HG03442 (cell line): Measurements from ENCODE around the gene CLEC2L.
"Not testable (repeated sequence)": the region's sequence is repeated elsewhere in the genome, so short reads cannot be mapped to it uniquely, and the experiment has no call there.

ENCODE experiments used
- ATAC-seq: cut with Tn5 transposase; IDR thresholded peaks from one replicate; pipeline ENCODE4 v1.9.1; 2021; ENCODE audit warnings: mild to moderate bottlenecking, moderate library complexity; ENCODE audit not compliant: unreplicated experiment

CLEC2L gene

DNA sequence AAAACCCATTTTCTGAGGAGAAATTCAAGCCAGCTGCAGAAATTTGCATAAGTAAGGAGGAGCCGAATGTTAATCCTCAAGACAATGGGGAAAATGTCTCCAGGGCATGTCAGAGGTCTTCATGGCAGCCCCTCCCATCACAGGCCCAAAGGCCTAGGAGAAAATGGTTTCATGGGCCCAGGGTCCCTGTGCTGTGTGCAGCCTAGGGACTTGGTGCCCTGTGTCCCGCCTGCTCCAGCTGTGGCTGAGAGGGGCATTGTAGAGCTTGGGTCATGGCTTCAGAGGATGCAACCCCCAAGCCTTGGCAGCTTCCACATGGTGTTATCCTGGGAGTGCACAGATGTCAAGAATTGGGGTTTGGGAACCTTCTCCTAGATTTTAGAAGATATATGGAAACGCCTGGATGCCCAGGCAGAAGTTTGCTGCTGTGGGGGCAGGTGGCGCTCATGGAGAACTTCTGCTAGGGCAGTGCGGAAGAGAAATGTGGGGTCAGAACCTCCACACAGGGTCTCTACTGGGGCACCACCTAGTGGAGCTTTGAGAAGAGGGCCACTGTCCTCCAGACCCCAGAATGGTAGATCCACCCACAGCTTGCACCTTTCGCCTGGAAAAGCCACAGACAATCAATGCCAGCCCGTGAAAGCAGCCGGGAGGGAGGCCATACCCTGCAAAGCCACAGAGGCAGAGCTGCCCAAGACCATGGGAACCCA is 30.7 kb downstream of the CLEC2L start:
- ATAC-seq: not testable (repeated sequence)

DNA sequence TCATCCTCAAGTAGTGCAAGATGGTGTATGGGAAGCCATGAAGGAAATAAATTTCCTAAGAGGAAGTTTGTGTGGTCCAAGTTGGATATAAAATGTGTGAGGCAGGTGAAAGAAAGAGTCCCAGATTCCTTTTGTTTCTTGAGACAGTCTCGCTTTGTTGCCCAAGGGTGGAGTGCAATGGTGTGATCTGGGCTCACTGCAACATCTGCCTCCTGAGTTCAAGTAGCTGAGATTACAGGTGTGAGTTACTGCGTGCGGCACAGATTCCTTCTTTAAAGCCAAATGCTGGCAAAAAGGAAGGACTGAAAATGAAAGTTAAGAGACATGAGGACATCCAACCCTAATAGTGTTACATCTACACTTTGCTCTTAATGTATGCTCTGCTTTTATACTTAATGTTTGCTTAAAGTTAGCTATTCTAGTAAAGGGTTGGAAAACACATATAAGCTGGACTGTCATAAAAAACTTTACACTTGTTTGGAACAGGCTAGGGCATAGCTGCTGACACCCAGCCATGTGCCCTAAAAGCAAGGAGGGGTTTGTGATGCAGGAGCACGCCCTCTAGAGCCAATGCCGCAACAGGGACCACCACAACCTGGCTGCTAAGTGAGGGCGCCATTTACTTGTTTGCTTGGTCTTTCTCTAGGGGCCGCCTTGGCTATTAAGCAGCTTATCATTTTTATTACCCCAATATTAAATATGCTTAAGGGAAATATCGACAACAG is 34.5 kb downstream of the CLEC2L start:
- ATAC-seq: no peak

DNA sequence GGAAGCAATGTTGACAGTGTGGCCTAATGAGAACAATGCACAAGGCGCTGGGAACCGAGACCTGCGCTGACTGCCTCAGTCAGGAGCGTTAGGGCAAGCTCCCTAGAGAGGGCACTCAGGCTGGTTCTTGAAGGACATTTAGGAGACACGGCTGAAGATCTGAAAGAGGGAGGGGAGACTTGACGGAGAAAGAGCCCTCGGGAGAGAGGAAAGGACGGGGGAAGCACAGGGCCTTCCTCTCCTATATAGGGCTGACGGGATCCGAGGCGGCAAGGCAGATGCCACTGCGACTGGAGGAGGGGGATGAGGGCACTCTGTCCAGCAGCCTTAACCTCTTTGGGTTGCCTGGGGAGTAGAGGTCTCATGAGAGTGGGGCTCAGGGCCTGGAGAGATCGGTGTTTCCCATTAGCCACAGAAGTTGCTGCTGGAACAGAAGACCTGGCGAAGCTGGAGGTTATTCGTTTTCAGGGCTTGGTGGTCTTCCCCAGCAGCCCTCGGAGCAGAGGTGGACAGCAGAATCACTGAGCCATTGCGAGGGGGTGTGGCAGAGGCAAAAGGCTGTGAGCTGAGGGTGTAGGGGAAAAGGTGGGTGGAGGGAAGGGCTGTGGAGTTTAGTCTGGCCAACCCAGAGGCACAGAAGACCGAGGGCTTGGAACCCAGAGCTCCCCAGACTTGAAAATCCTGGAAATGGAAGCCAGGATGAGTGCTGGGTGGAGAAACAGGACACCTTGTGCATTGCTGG is 36.0 kb downstream of the CLEC2L start:
- no peak for ATAC-seq

DNA sequence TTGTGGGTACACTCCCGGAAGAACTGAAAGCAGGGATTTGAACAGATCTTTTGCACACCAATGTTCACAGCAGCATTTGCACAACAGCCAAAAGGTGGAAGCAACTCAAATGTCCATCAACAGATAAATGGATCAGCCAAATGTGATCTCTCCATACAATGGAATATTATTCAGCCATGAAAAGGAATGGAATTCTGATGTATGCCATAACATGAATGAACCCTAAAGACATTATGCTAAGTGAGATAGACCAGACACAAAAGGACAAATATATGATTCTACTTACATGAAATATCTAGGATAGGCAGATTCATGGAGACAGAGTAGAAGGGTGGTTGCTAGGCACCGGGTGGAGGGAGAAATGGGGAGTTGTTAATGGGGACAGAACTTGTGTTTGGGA is 36.7 kb downstream of the CLEC2L start:
- ATAC-seq: no peak

DNA sequence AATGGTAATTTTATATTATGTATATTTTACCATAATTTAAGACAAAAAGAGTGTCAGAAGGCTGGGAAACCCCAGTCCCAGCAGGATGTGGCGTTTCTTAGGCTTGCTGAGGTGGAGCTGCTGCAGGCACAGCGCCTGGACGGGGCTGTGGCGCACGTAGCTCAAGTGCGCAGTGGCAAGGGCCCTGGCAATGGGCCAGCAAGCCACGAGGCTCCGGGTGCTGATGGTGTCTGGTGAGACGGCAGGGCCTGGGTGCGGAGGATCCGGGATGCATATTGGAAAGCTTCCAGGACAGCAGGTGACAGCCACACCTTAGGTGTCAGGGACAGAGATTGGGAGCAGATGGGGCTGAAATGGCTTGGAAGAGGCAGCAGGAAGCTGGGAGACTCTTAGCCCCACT is 37.2 kb downstream of the CLEC2L start:
- no peak for ATAC-seq

DNA sequence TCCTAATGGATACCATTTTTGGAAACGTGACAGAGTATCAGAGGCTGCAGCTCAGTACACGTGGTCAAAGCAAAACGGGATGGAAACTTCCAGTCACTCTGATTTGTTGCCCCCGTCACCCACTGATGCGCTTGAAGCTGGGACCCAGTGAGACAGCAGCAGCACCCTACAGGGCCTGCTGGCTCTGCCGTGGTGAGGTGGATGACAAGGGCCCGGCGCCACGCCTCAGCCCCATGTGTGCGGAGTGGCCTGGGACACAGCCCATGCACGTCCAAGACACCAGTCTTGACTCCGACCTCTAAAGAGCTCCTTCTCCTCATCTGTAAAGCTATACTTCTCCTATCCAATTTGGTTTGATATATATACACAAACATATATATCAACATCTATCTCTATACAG is 39.0 kb downstream of the CLEC2L start:
- ATAC-seq: no peak

DNA sequence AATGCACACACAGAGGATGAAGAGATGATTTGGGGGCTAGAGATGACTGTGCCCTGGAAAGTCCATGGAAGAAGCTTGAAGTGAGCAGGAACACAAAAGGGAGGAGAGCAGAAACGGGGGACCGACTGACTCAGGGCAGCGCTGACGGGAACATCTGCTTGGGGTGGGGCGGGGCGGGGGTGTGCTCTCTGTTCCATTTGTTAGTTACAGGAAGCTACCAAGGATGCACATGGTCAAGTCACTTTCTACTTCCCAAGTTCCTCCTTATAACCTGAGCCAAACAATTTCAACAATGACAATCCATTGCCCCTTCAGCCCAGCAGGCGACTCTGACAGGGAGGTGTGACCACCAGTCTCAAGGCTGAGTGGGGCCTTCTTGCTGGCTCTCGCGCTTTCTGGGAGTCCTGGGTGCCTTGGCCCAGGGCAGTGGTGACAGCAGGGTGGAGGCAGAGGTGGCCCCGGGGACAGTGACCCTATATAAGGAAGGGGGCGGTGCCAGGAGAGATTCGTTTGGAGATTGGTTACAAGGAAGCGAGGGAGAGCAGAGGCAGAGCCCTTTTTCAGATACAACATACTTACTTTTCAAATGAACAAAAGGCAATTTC is 39.6 kb downstream of the CLEC2L start:
- no peak for ATAC-seq

DNA sequence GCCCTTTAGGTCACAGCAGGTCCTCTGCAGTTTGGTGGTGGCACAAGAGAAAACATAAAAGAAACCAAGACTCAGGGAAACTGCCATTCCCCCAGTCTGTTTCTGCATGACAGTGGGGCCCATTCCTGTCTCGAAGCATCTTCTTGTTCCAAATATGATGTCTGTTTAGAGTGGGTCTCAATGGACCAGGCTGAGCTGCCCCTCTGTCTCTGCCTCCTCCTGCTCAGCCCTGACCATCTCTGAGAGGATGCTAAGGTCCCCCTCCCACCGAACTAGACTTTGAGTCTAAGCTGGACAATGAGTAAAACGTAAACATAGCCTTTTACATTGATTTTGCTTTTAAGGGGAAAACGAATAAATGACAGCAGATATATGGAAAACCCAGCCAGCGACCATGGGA is 40.4 kb downstream of the CLEC2L start:
- ATAC-seq: no peak

DNA sequence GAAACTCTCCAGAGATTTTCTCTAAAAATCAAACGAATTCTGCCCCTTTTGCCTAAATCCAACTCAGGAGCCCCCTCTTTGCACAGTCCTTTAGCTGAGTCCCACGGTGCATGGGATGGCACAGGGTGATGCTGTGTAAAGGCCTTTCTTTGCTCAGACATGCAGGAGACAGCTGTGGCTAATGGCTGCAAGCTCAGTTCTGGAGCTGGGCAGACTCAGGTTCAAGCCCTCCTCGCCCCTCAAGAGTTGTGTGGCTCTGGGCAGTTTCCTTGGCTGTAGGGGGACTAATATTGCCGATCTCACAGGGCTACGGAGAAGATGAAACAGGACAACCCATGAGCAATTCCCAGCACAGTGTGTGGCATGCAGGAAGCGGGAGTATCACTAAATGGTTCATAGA is 42.6 kb downstream of the CLEC2L start:
- no peak for ATAC-seq

DNA sequence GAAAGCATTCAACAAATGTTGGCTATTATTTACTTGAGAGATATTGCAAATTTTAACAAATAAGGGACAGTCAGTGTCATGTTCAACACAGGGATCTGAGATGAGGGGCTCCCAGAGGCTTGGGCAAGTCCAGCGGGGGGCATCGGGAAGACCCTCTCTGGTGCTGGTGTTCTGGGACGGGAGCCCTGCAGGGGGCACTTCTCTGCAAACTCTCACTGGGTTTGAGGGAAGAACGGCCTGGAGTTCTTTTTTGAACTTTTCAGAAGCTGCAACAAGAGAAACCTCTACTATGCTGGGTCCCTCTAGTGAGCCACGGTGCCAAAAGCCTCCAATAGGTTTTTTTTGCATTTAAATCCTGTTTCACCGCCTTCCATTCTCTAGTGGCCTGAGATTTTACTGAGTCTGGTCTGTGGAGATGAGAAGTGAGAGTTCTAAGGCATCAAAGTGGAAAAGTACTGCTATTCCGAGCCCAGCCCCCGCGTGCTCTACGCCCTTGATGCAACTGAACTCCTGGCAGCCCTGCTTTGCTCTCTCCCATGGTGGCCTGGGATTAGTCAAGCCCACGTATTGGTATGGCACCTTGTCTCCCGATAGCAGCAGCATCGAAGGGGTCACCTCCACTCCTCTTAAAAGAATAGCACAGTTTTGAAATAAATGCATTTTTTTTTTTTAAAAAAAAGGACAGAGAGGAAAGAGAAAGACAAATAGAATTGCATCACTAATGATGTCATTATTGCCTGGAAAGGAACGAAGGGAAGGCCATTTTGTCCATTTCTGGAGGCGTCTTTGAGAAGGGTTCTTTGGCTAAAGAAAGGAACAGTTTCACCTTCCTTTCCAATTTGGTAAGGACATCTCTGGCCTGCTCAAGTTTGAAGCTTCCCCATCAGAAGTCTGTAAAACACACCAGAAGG is 43.5 kb downstream of the CLEC2L start:
- no peak for ATAC-seq

DNA sequence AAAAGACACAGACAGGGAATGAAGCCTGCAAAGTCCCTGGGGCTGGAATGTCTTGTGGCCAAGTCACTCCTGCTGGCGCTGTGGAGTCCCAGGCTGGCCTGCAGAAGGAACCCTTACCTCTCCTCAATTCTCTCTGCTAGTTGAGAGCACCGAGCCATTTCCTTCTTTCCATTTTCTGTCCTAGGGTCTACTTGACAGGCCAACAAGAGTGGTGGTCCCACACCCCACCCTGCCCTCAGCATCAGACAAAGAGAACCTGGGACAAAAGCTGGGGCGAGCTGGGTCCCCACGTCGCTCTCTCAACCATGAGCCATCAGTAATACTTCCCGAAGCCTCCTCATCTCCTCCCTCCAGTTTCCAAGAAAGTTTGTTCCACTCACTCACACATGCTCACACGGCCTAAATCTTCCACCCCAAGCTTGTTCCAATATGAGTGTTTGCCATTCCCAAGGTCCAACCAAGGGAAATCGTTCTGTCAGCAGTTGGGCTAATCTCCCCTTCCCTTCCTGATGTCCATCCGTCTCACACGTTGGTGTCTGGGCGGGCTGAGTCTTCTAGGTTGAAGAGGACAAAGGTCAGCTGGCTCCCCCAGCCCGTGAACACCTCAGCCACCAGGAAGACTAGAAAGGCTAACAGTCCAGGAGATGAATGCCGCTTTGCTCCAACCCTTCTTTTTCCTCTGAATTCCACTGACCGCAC is 44.3 kb downstream of the CLEC2L start:
- ATAC-seq: no peak

DNA sequence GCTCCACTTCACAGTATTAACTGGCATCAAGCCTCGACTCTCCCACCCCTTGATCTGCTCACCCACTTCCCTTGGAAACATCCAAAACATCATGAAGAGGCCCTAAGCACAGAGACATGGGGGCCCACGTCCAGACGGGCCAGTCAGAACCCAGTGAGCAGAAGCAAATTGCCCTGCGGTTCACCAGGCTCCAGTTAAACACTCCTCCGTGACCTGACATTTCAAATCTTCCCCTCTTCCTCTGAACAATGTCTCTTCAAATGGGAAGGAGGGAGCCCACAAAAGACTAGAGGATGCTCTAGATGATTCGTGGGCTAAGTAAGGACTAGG is 44.8 kb downstream of the CLEC2L start:
- no peak for ATAC-seq

DNA sequence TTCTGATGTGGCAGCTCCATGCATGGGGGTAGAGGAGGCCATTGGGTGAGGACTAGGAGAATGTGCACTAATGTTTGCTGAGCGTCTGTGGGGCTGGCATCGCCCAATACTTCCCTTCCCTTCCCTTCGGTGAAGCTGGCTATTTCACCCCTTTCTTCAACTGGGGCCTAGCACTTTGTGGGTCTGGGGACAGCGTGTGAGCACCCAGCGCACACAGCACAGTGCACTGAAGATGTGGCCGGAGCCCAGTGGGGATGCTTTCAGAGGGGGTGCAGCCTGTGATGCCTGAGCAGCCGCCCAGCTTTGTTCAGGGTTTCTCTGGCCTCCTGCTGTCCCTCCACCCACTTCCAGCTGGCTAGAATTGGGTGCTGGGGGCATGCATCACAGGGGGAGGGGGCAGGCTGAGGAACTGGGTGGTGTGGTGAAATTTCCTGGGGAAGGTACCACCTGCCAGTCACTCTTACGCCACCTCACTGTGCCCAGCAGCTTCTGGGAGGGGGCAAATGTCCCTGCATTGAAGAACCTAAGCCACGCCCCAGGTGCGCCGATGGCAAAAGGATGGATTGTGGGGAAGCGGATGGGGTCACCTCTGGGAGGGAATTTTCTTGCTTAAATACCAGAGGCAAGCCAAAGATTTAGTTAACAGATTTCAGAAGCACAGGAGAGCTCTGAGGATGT is 45.5 kb downstream of the CLEC2L start:
- no peak for ATAC-seq

DNA sequence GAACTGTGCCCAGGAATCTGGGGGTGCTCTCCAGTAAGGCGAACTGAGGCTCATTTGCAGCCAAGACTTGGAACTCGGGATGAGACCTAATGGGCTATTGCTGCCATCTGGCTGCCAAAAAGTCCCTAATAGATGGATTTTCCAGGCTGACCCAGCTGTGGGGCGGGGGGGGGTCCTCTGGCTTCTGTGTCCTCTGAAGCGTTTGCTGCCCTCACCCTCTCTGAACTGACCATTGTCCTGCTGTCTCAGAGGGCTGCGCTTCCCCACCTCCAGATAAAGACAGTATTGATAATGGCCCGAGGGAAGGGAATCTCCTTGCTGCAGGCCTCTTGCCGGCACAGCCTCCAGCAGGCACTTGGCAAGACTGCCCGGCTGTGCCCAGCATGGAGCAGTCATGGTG is 46.6 kb downstream of the CLEC2L start:
- ATAC-seq: no peak

DNA sequence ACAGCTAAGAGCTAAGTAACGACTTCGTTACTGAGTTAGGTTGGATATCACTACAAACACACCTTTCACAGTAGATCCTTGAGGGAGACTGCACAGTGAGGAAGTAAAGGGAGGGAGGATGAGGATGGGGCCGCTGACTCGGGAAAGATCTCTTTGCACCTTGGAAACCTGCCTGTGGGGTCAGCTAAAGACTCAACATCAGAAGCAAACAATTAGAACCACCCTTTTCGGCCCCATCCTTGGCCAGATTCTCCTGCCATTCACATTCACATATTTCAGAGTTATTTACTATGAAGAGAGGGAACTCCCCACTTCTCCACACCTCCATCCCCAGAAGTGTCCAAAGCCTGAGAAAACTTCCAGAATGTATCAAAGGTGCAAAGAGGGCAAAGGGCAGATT is 47.1 kb downstream of the CLEC2L start:
- ATAC-seq: no peak

DNA sequence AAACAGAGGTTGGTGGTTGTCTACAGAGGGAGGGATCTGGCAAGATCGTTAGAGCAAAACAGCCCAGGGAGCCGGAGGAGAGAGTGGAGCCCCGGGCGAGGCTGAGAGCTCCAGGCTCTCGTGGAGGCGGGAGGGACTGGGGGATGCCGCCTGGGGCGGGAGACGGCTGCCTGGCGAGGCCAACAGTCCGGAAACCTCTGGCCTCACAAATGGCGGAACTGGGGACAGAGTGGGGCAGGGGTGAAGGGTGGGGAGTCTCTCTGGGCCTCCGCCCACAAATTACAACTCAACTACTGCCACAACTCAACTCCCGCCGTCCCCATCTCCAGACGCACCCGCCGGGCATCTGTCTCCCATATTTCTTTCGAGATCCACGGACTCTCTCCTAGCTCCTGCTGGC is 47.7 kb downstream of the CLEC2L start:
- no peak for ATAC-seq

DNA sequence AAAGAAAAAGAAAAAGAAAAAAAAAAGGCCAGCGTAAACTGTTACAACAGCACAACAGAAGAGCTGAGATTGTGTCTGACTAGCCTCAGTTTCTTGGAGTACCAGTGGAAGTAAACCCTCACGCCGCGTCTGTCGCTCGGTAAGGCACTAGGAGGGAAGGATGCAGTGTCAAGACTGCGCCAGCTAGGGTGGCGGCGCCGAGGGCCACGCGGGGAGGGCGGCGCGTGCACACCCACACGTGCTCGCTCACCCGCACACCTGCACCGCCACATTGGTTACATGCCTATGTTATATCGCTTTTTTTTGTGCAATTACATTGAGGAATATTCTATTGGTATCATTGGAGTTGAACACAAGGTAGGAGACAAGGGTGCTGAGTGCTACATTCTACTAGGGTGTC is 48.2 kb downstream of the CLEC2L start:
- no peak for ATAC-seq

DNA sequence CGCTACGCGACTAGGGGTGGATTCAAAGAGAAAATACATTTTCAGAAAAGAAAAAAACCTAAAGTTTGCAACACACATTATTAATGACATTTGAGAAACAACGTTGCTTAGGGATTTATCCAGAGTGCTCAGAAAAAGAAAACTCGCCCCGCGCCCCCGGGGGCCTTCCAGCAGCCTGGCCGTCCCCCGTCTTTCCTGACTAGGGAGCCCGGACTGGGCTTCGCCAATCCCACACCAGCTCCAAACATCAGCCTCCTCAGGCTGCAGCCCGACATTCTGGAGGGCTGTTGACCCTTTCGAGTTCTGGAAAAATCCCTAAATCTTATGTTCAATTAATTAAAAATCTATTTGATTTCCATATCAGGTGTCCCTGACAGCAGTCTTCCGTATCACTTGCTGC is 48.6 kb downstream of the CLEC2L start:
- ATAC-seq: no peak

DNA sequence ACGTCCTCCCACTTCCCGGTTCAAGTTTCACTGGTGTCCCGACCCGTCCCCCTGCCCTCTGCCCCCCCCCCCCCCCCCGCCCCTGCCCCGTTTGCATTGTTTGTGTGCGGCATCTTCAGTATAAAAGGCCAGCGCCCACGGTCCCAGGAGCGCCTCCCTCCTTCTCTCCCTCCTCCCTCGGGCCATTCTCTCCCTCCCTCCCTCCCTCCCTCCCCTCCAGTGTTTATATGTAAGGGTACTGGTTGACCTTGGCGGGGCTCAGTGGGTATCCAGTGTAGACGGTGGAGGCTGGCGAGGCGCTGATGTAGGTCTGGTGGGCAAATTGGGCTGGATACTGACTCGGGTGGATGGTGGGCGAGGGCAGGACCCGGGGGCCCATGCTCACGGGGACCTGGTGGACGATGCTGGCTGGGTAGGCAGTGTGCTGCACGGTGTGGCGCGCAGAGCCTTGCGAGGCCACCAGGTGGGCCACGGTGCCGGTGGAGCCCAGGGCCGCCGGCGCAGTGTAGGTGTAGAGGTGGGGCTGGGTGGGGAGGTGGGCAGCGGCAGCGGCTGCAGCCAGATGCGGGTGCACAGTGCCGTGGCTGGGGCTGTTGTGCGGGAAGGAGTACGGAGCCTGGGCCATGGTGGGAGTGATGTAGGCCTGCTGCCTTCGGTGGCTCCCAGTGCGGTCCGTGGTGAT is 49.4 kb downstream of the CLEC2L start:
- ATAC-seq: no peak
